Astrocyte of the cerebellum (primary cell): ENCODE measurements around the gene AOX1.
"Not testable (repeated sequence)": the region's sequence is repeated elsewhere in the genome, so short reads cannot be mapped to it uniquely, and the experiment has no call there.

Source experiments
- DNase-seq: peaks from one replicate; pipeline ENCODE4 v3.0.0-alpha.2; 2011; ENCODE audit warnings: low read depth
- H3K4me3 ChIP-seq: 2 replicates; pipeline ENCODE4 v1.5.1; 2011; ENCODE audit warnings: mild to moderate bottlenecking, low read depth, low read length, moderate library complexity
- in situ Hi-C: cut with HindIII; loops from 2 replicates; pipeline ENCODE4 v1.10.0; 2017; ENCODE audit warnings: low sequenced_read_pairs
- TF ChIP-seq, protein P1 (sequence below): IDR thresholded peaks from 2 replicates; pipeline ENCODE4 v1.5.1; 2012; ENCODE audit warnings: low read length, low read depth, moderate library complexity, mild to moderate bottlenecking; ENCODE audit errors: missing control alignments

AOX1 gene

GRCh38 chr2:200585730-200586643 lies at the start of gene AOX1:
AOX1 (plus strand) TSS chr2:200586014; CDS start chr2:200586109, 95 bp downstream.
- no peak for DNase-seq
- in situ Hi-C loops, result no loop called here
- TF ChIP-seq, protein P1, sequence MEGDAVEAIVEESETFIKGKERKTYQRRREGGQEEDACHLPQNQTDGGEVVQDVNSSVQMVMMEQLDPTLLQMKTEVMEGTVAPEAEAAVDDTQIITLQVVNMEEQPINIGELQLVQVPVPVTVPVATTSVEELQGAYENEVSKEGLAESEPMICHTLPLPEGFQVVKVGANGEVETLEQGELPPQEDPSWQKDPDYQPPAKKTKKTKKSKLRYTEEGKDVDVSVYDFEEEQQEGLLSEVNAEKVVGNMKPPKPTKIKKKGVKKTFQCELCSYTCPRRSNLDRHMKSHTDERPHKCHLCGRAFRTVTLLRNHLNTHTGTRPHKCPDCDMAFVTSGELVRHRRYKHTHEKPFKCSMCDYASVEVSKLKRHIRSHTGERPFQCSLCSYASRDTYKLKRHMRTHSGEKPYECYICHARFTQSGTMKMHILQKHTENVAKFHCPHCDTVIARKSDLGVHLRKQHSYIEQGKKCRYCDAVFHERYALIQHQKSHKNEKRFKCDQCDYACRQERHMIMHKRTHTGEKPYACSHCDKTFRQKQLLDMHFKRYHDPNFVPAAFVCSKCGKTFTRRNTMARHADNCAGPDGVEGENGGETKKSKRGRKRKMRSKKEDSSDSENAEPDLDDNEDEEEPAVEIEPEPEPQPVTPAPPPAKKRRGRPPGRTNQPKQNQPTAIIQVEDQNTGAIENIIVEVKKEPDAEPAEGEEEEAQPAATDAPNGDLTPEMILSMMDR, result peak; percentile 36
- peak within 1 kb of the TSS; percentile 59 for H3K4me3 ChIP-seq

DNA sequence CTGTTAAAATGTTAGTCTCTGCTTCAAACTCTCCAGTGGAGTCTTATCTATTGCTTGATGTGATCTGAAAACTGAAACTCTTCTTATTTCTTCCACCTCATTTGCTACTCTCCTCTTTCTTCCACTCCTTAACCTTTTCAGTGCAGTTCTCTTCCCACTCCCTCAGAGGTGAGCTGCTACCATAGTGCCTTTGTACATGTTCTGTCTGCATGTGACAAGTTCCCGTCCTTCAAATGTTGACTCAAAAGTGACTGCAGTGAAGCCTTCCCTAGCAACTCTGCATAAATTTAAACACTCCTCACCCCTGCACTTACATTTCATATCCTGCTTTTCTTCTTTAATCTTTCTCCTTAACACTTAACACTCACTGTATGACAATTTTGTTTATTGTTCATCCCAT lies 47.7 kb upstream of the AOX1 start:
- TF ChIP-seq, protein P1, result no peak
- DNase-seq, result no peak
- in situ Hi-C loops, result no loop called here
- H3K4me3 ChIP-seq, result no peak overlapping the region

- H3K4me3 ChIP-seq, result no peak overlapping the region
- TF ChIP-seq, protein P1, result no peak
- DNase-seq, result no peak
- in situ Hi-C loops, result no loop called here
Observed at GRCh38 chr2:200540793-200541192, 45.0 kb upstream of the AOX1 start.

GRCh38 chr2:200566596-200566995 lies 19.2 kb upstream of the AOX1 start:
- H3K4me3 ChIP-seq, DNase-seq, in situ Hi-C loops: not testable (repeated sequence)

DNA sequence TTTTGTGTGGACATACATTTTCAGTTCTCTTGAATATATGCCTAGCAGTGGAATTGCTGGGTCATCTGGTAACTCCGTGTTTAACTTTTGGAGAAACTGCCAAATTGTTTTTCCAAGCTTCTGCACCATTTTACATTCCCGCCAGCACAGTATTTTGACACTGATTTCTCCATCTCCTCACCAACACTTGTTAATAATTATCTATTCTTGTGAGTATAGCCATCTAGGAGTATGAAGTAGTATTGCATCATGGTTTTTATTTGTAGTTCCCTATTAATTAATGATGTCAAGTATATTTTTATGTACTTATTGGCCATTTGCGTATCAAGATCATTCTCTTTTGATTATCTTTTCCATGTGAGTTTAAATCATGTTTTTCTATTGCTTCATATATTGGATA lies 17.9 kb upstream of the AOX1 start:
- DNase-seq, result no peak
- TF ChIP-seq, protein P1, result no peak
- no peak overlapping the region for H3K4me3 ChIP-seq
- in situ Hi-C loops, result no loop called here

DNA sequence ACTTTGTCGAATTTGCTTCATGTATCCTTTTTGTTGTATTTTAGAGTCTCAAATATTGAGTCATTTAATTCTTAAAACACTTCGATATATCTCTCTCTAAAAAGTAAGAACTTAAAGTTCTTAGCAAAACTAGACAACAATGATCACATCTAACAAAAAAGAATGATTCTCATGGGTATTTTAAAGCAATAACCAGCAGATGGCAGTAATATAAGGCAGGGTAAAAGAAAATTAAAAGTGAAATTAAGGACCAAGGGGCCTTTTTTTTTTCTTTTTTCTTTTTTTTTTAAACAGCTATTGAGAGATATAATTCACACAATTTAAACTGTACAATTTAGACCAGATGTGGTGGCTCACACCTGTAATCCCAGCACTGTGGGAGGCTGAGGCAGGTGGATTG lies 9.9 kb upstream of the AOX1 start:
- TF ChIP-seq, protein P1, result no peak
- in situ Hi-C loops, result no loop called here
- H3K4me3 ChIP-seq, result no peak overlapping the region
- no peak for DNase-seq

DNA sequence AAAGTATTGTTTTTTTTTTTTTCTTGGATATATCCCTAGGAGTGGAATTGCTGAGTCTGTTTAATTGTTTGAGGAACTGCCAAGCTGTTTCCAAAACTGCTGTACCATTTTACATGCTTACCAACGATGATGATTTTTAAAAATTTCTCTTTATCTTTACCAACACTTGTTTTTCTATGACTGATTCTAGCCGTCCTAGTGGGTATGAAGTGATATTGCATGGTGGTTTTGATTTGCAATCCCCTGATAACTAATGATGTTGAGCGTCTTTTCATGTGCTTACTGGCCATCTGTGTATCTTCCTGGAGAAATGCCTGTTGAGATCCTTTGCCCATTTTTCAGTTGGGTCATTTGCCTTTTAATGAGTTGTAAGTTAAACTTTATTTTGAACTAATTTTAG lies 8.8 kb upstream of the AOX1 start:
- TF ChIP-seq, protein P1, result peak; percentile 13
- H3K4me3 ChIP-seq, result no peak overlapping the region
- DNase-seq, result no peak
- in situ Hi-C loops, result no loop called here
